ENCODE results near the gene GFOD1. TPM values are rescaled to one million over a fixed set of nuclear protein-coding genes. Genes with fewer than 3 reads are reported as not detected.

The GFOD1 gene
- total and polyA plus RNA-seq, 4 donors: 2.6 to 16.8 (median 5.0) TPM

DNA sequence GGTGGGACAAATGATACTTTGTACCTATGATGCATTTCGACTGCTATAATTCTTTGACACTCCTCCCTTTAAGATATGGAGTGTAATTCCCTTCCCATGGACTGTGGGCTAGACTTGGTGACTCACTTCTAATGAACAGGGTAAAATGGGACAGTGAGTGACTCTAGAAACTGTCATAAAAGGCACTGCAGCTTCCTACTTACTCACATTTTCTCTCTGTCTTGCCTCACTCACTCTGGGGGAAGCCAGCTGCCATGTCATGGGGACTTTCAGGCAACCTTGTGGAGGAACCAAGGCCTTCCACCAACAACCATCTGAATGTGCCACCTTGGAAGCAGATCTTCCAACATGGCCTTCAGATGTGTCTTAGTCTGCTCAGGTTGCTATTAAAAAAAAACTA, 12.9 kb upstream of the GFOD1 start:
- 89% methylated on average over 1 of the region's 1 CpG for WGBS
- H3K4me3 ChIP-seq (ENCODE audit: low read depth in 1 of 3, low read length in 3 of 3): no peak overlapping the region
- no peak overlapping the region for H3K9ac ChIP-seq (ENCODE audit: low read depth in 1 of 2, low read length in 2 of 2)
- H3K36me3 ChIP-seq (ENCODE audit: control insufficient read depth in 4 of 4, insufficient read depth in 3 of 4, low read depth in 1 of 4, low read length in 3 of 4): no peaks in the 10 kb centered on the region
- DNase-seq (ENCODE audit: low spot score): no peak
- H3K4me1 ChIP-seq (ENCODE audit: control insufficient read depth in 4 of 4, insufficient read depth in 4 of 4, low read length in 3 of 4): no peaks in the 10 kb centered on the region
- no peaks in the 10 kb centered on the region for H3K27me3 ChIP-seq (ENCODE audit: control insufficient read depth in 4 of 4, insufficient read depth in 4 of 4, low read length in 3 of 4)
- H3K27ac ChIP-seq (ENCODE audit: low read depth in 1 of 2, low read length in 2 of 2): no peak overlapping the region
- no peaks in the 10 kb centered on the region for H3K9me3 ChIP-seq (ENCODE audit: control insufficient read depth in 4 of 4, low read length in 3 of 4)
- TF ChIP-seq, protein P1, sequence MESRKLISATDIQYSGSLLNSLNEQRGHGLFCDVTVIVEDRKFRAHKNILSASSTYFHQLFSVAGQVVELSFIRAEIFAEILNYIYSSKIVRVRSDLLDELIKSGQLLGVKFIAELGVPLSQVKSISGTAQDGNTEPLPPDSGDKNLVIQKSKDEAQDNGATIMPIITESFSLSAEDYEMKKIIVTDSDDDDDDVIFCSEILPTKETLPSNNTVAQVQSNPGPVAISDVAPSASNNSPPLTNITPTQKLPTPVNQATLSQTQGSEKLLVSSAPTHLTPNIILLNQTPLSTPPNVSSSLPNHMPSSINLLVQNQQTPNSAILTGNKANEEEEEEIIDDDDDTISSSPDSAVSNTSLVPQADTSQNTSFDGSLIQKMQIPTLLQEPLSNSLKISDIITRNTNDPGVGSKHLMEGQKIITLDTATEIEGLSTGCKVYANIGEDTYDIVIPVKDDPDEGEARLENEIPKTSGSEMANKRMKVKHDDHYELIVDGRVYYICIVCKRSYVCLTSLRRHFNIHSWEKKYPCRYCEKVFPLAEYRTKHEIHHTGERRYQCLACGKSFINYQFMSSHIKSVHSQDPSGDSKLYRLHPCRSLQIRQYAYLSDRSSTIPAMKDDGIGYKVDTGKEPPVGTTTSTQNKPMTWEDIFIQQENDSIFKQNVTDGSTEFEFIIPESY (IDR thresholded peaks at IDR 0.05): no peak
- TF ChIP-seq, protein P2, sequence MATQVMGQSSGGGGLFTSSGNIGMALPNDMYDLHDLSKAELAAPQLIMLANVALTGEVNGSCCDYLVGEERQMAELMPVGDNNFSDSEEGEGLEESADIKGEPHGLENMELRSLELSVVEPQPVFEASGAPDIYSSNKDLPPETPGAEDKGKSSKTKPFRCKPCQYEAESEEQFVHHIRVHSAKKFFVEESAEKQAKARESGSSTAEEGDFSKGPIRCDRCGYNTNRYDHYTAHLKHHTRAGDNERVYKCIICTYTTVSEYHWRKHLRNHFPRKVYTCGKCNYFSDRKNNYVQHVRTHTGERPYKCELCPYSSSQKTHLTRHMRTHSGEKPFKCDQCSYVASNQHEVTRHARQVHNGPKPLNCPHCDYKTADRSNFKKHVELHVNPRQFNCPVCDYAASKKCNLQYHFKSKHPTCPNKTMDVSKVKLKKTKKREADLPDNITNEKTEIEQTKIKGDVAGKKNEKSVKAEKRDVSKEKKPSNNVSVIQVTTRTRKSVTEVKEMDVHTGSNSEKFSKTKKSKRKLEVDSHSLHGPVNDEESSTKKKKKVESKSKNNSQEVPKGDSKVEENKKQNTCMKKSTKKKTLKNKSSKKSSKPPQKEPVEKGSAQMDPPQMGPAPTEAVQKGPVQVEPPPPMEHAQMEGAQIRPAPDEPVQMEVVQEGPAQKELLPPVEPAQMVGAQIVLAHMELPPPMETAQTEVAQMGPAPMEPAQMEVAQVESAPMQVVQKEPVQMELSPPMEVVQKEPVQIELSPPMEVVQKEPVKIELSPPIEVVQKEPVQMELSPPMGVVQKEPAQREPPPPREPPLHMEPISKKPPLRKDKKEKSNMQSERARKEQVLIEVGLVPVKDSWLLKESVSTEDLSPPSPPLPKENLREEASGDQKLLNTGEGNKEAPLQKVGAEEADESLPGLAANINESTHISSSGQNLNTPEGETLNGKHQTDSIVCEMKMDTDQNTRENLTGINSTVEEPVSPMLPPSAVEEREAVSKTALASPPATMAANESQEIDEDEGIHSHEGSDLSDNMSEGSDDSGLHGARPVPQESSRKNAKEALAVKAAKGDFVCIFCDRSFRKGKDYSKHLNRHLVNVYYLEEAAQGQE (IDR thresholded peaks at IDR 0.05): no peak
- TF ChIP-seq NR2F2 (IDR thresholded peaks at IDR 0.05): no peak
- no peak for TF ChIP-seq HNF4G (IDR thresholded peaks at IDR 0.05)
- no peak for TF ChIP-seq EGR1 (IDR thresholded peaks at IDR 0.05; ENCODE audit: low read depth in 2 of 2)
- no peak for TF ChIP-seq CTCF (IDR thresholded peaks at IDR 0.05; ENCODE audit: low read depth, low read length, missing input control)
- TF ChIP-seq HNF4A (conservative IDR thresholded peaks at IDR 0.05): no peak
- TF ChIP-seq, protein P3, sequence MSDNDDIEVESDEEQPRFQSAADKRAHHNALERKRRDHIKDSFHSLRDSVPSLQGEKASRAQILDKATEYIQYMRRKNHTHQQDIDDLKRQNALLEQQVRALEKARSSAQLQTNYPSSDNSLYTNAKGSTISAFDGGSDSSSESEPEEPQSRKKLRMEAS (IDR thresholded peaks at IDR 0.05): no peak
- no peak for TF ChIP-seq RAD21 (IDR thresholded peaks at IDR 0.05)
- no peak for TF ChIP-seq TAF1 (conservative IDR thresholded peaks at IDR 0.05)
- TF ChIP-seq GABPA (IDR thresholded peaks at IDR 0.05 in 1 of 2, conservative IDR thresholded peaks at IDR 0.05 in 1 of 2): no peak
- no peak for TF ChIP-seq FOXA1 (IDR thresholded peaks at IDR 0.05)
- no peak for TF ChIP-seq JUND (IDR thresholded peaks at IDR 0.05)
- TF ChIP-seq FOXA2 (IDR thresholded peaks at IDR 0.05): no peak
- no peak for TF ChIP-seq SP1 (IDR thresholded peaks at IDR 0.05)
- TF ChIP-seq RXRA (IDR thresholded peaks at IDR 0.05): no peak
- no peak for TF ChIP-seq ATF3 (IDR thresholded peaks at IDR 0.05)
- TF ChIP-seq YY1 (IDR thresholded peaks at IDR 0.05): no peak
